IMR-90 (cell line): ENCODE results near the gene SNRNP70. TPM values are rescaled to one million over a fixed set of nuclear protein-coding genes. Genes with fewer than 3 reads are reported as not detected.

Experiments
- ATAC-seq: fragments of 200-7000 bp; cut with Tn5 transposase; 2 replicates; pipeline ENCODE4 v1.9.1; 2020; ENCODE audit warnings: low read depth, mild to moderate bottlenecking, moderate library complexity
- BruUV-seq: library from RNA; stranded (reverse); fragments of 400-500 nt; replicated peaks from 2 replicates; lab custom pipeline; 2021; lab: Mats Ljungman, UMichigan
- CTCF ChIA-PET: fragments of 300-600 bp; formaldehyde crosslinking; extraction: SDS; loops from one replicate; lab custom pipeline; 2021; ENCODE audit warnings: antibody characterized with exemption; lab: Yijun Ruan, JAX
- POLR2A ChIA-PET: fragments of 300-600 bp; sonication (Branson Sonifier 250); formaldehyde crosslinking; loops from one replicate; lab custom pipeline; 2022; ENCODE audit warnings: antibody characterized with exemption; ENCODE audit not compliant: unreplicated experiment; lab: Charles Lee
- DNase-seq: peaks from one replicate; pipeline ENCODE4 v3.0.0; 2013
- H2AFZ ChIP-seq: replicated peaks from 2 replicates; pipeline ENCODE3; 2013; ENCODE audit warnings: low read length, mild to moderate bottlenecking; ENCODE audit not compliant: poor library complexity
- H2AK5ac ChIP-seq: 2 replicates; pipeline ENCODE4 v1.6.1; 2013; ENCODE audit warnings: low read depth, low read length, inconsistent platforms
- H2AK9ac ChIP-seq: replicated peaks from 2 replicates; pipeline ENCODE3; 2013; ENCODE audit warnings: mild to moderate bottlenecking, low read depth, low read length, moderate library complexity; ENCODE audit not compliant: poor library complexity
- H2BK120ac ChIP-seq: 2 replicates; pipeline ENCODE4 v1.6.1; 2013; ENCODE audit warnings: low read depth, low read length, inconsistent platforms
- H2BK15ac ChIP-seq: 3 replicates; pipeline ENCODE4 v1.6.1; 2013; ENCODE audit warnings: low read depth, low read length, inconsistent platforms
- H2BK20ac ChIP-seq: 2 replicates; pipeline ENCODE4 v1.6.1; 2013; ENCODE audit warnings: low read depth, mild to moderate bottlenecking, inconsistent platforms, low read length, moderate library complexity
- H2BK5ac ChIP-seq: 2 replicates; pipeline ENCODE4 v1.6.1; 2013; ENCODE audit warnings: mild to moderate bottlenecking, low read depth, low read length, inconsistent platforms; ENCODE audit not compliant: poor library complexity, severe bottlenecking
- H3K14ac ChIP-seq: replicated peaks from 2 replicates; pipeline ENCODE4 v1.6.1; 2013; ENCODE audit warnings: low read depth, low read length, inconsistent platforms
- H3K18ac ChIP-seq: 2 replicates; pipeline ENCODE4 v1.6.1; 2013; ENCODE audit warnings: low read depth, low read length, control low read depth
- H3K23ac ChIP-seq: 2 replicates; pipeline ENCODE4 v1.6.1; 2013; ENCODE audit warnings: low read depth, low read length, inconsistent platforms
- H3K27ac ChIP-seq: 2 replicates; pipeline ENCODE4 v1.5.1; 2013; ENCODE audit warnings: mild to moderate bottlenecking, control low read depth, low read length; ENCODE audit not compliant: insufficient read depth
- H3K27me3 ChIP-seq: 2 replicates; pipeline ENCODE4 v1.6.1; 2013; ENCODE audit warnings: low read length; ENCODE audit not compliant: control insufficient read depth, insufficient read depth
- H3K36me3 ChIP-seq: 2 replicates; pipeline ENCODE4 v1.6.1; 2013; ENCODE audit warnings: low read length, mixed read lengths; ENCODE audit not compliant: control insufficient read depth, insufficient read depth
- H3K4ac ChIP-seq: 2 replicates; pipeline ENCODE4 v1.6.1; 2013; ENCODE audit warnings: low read depth, low read length, inconsistent platforms
- H3K4me1 ChIP-seq: 2 replicates; pipeline ENCODE4 v1.6.1; 2013; ENCODE audit warnings: low read length, mixed read lengths; ENCODE audit not compliant: control insufficient read depth, insufficient read depth
- H3K4me2 ChIP-seq: 2 replicates; pipeline ENCODE4 v1.6.1; 2013; ENCODE audit warnings: low read depth, mild to moderate bottlenecking, control low read depth, low read length, moderate library complexity
- H3K4me3 ChIP-seq: 2 replicates; pipeline ENCODE4 v1.5.1; 2013; ENCODE audit warnings: low read depth, mild to moderate bottlenecking, control low read depth, low read length, moderate library complexity; ENCODE audit not compliant: insufficient read depth
- H3K56ac ChIP-seq: 2 replicates; pipeline ENCODE4 v1.6.1; 2013; ENCODE audit warnings: low read length, inconsistent platforms; ENCODE audit not compliant: insufficient read depth; ENCODE audit errors: extremely low read depth
- H3K79me1 ChIP-seq, 2 experiments: 2 replicates each; pipeline ENCODE4 v1.6.1; 2013; ENCODE audit warnings: low read length in 2 of 2, inconsistent platforms in 1 of 2, low read depth in 1 of 2
- H3K9ac ChIP-seq: 2 replicates; pipeline ENCODE4 v1.6.1; 2013; ENCODE audit warnings: low read depth, low read length, control low read depth
- H3K9me1 ChIP-seq: 2 replicates; pipeline ENCODE4 v1.6.1; 2013; ENCODE audit warnings: low read length, inconsistent platforms; ENCODE audit not compliant: insufficient read depth
- H3K9me3 ChIP-seq: 2 replicates; pipeline ENCODE4 v1.6.1; 2013; ENCODE audit warnings: low read length; ENCODE audit not compliant: control insufficient read depth, insufficient read depth
- H4K20me1 ChIP-seq: 2 replicates; pipeline ENCODE4 v1.6.1; 2013; ENCODE audit warnings: low read length, inconsistent platforms; ENCODE audit not compliant: insufficient read depth
- H4K5ac ChIP-seq: 2 replicates; pipeline ENCODE4 v1.6.1; 2013; ENCODE audit warnings: mild to moderate bottlenecking, low read depth, low read length, control low read depth
- H4K8ac ChIP-seq, 2 experiments: 2 replicates each; pipeline ENCODE4 v1.6.1; 2013; ENCODE audit warnings: low read depth in 2 of 2, low read length in 2 of 2, control low read depth in 1 of 2, inconsistent platforms in 1 of 2
- H4K91ac ChIP-seq: 2 replicates; pipeline ENCODE4 v1.6.1; 2013; ENCODE audit warnings: low read depth, low read length, inconsistent platforms; ENCODE audit not compliant: insufficient read depth
- CEBPB ChIP-seq: IDR thresholded peaks from 2 replicates; pipeline ENCODE4 v1.6.1; 2012; ENCODE audit warnings: low read depth, low read length, improper control_type of control experiment
- MXI1 ChIP-seq: IDR thresholded peaks from 2 replicates; pipeline ENCODE4 v1.6.1; 2012; ENCODE audit warnings: low read depth, mild to moderate bottlenecking, low read length, moderate library complexity, borderline replicate concordance
- WGBS, 2 experiments: methylation state at CpG; one replicate each; pipeline versions ENCODE4 v1.1.5 to v1.1.7; 2013; ENCODE audit warnings: missing lambda C conversion rate in 2 of 2; ENCODE audit not compliant: insufficient read length in 1 of 2; ENCODE audit errors: extremely low coverage in 2 of 2; 5-methylcytosine and 5-hydroxymethylcytosine counted together
- dilution Hi-C: fragments of 300-500 bp; cut with HindIII; formaldehyde crosslinking; loops from one replicate; pipeline ENCODE4 v1.14.3; 2018; ENCODE audit warnings: low sequenced_read_pairs; ENCODE audit not compliant: unreplicated experiment
- in situ Hi-C: fragments of 300-500 bp; cut with MboI; formaldehyde crosslinking; loops from 3 replicates; pipeline ENCODE4 v1.14.3; 2019; ENCODE audit warnings: low sequenced_read_pairs, inconsistent platforms, mixed read lengths
- intact Hi-C: fragments of 100-400 bp; cut with micrococcal nuclease; formaldehyde crosslinking; loops from 2 replicates; pipeline ENCODE4 v1.10.0; 2022
- polyA plus RNA-seq, 3 experiments: library from polyadenylated mRNA; depleted of rRNA; stranded (reverse); fragments of >200 nt; gene quantifications; 2 replicates each; pipeline ENCODE4 v1.2.3, GENCODE V29; 2012; ENCODE audit warnings: low replicate concordance in 1 of 3
- total RNA-seq: library from RNA; depleted of rRNA; stranded (reverse); fragments of >200 nt; gene quantifications from 2 replicates; pipeline ENCODE4 v1.2.3, GENCODE V29; 2012
- TF ChIP-seq, protein P1 (sequence below): conservative IDR thresholded peaks from 2 replicates; pipeline ENCODE4 v1.5.1; 2012; ENCODE audit warnings: mild to moderate bottlenecking, low read depth, low read length, improper control_type of control experiment

The SNRNP70 gene
- total and polyA plus RNA-seq, 2 of the 4 experiments (the other 2 are of a cell fraction) = 72.8 to 200 TPM

DNA sequence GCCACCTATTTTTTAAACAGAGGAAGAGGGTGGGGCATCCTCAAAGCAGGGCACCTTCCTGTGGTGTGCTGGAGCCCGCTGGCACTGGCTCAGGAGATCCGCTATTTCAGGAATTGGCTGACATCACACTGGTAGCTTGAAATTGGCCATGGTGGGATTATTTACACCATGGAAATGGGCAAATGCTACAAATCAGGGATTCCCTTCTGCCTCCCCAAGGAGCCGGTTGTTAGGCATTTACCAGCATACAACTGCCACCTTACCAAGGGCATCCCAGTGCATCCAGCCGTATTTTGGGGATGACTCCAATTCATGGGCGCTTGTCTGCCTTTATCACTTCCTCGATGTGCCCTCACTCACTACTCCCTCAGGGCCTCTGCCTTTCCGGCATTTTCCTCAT lies 55.7 kb downstream of the SNRNP70 start:
- Histone ChIP-seq H4K5ac (no peak overlapping the region), H2AFZ (no peak overlapping the region), H2BK20ac (no peak overlapping the region), H3K79me1 (no peaks in the 10 kb centered on the region), H3K36me3 (no peaks in the 10 kb centered on the region), H3K14ac (no peak overlapping the region), H3K4me3 (no peak overlapping the region), H3K4me2 (no peak overlapping the region), H3K4ac (no peak overlapping the region), H2BK120ac (no peak overlapping the region), H2AK9ac (no peak overlapping the region), H3K9me3 (no peaks in the 10 kb centered on the region), H3K18ac (no peak overlapping the region), H3K27me3 (no peaks in the 10 kb centered on the region), H2BK15ac (no peak overlapping the region), H3K56ac (no peak overlapping the region), H4K20me1 (no peaks in the 10 kb centered on the region), H3K23ac (no peak overlapping the region), H2BK5ac (no peak overlapping the region), H4K8ac (no peak overlapping the region), H3K9ac (no peak overlapping the region), H4K91ac (no peak overlapping the region), H3K4me1 (peaks cover 6% of the 10 kb centered on the region), H2AK5ac (no peak overlapping the region), H3K27ac (no peak overlapping the region), H3K9me1 (peaks cover 4% of the 10 kb centered on the region; the same call in 1 of the 2 replicates)
- ATAC-seq (no peak), DNase-seq (no peak)
- ChIA-PET POLR2A (interaction anchor here (0.6 kb wide), 1 partner anchor 22 kb away, joined by 8 read pairs; no protein-coding TSS in a partner anchor), CTCF (no interaction called here)
- TF ChIP-seq MXI1 (no peak), CEBPB (no peak)
- TF ChIP-seq, protein P1, sequence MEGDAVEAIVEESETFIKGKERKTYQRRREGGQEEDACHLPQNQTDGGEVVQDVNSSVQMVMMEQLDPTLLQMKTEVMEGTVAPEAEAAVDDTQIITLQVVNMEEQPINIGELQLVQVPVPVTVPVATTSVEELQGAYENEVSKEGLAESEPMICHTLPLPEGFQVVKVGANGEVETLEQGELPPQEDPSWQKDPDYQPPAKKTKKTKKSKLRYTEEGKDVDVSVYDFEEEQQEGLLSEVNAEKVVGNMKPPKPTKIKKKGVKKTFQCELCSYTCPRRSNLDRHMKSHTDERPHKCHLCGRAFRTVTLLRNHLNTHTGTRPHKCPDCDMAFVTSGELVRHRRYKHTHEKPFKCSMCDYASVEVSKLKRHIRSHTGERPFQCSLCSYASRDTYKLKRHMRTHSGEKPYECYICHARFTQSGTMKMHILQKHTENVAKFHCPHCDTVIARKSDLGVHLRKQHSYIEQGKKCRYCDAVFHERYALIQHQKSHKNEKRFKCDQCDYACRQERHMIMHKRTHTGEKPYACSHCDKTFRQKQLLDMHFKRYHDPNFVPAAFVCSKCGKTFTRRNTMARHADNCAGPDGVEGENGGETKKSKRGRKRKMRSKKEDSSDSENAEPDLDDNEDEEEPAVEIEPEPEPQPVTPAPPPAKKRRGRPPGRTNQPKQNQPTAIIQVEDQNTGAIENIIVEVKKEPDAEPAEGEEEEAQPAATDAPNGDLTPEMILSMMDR = no peak
- BruUV-seq = no TSS peak
- dilution Hi-C loops = no loop called here
- in situ Hi-C loops = no loop called here
- 100% methylated on average over 1 of the region's 7 CpGs; no CpG with 5 or more reads in 1 of the 2 experiments for WGBS, 2 experiments
- intact Hi-C loops = no loop called here
